Activated B cell treated with CpG ODN at 0.5 μM for 24 hours (primary cell): ENCODE results near the gene CRHR2. TPM values are rescaled to one million over a fixed set of nuclear protein-coding genes. Genes with fewer than 3 reads are reported as not detected.
A peak's percentile ranks its signal among the peaks of the same experiment; 100 is the strongest.

Experiments used
- ATAC-seq: fragments of 200-7000 bp; cut with Tn5 transposase; one replicate; pipeline ENCODE4 v1.10.0; 2021; ENCODE audit warnings: low read depth, mild to moderate bottlenecking, moderate library complexity
- CTCF ChIA-PET: fragments of 350-600 bp; sonication (Branson Sonifier 250); formaldehyde crosslinking; loops from one replicate; lab custom pipeline; 2021; ENCODE audit warnings: antibody characterized with exemption; lab: Charles Lee
- POLR2A ChIA-PET: fragments of 350-600 bp; sonication (Branson Sonifier 250); formaldehyde crosslinking; loops from one replicate; lab custom pipeline; 2021; ENCODE audit warnings: antibody characterized with exemption; lab: Charles Lee
- DNase-seq: peaks from one replicate; pipeline ENCODE4 v3.0.0; 2022
- H3K27ac Mint-ChIP-seq: one replicate; pipeline ENCODE4 v1.8.0; 2020; ENCODE audit warnings: mixed read lengths
- H3K27me3 Mint-ChIP-seq: one replicate; pipeline ENCODE4 v1.8.0; 2021; ENCODE audit warnings: mixed read lengths
- H3K36me3 Mint-ChIP-seq: one replicate; pipeline ENCODE4 v1.8.0; 2021; ENCODE audit warnings: low read depth, mixed read lengths
- H3K4me1 Mint-ChIP-seq: one replicate; pipeline ENCODE4 v1.8.0; 2021; ENCODE audit warnings: mixed read lengths
- H3K4me3 Mint-ChIP-seq: one replicate; pipeline ENCODE4 v1.8.0; 2020; ENCODE audit warnings: mild to moderate bottlenecking, mixed read lengths
- H3K9me3 Mint-ChIP-seq: one replicate; pipeline ENCODE4 v1.8.0; 2020; ENCODE audit warnings: mixed read lengths
- CTCF ChIP-seq: fragments of 200-600 bp; IDR thresholded peaks from one replicate; pipeline ENCODE4 v1.8.0; 2022; ENCODE audit warnings: antibody characterized with exemption, mild to moderate bottlenecking
- intact Hi-C: fragments of 100-400 bp; cut with micrococcal nuclease; formaldehyde crosslinking; loops from one replicate; pipeline ENCODE4 v1.15.1; 2024
- total RNA-seq: library from RNA; stranded (reverse); gene quantifications from 2 replicates; pipeline ENCODE4 v1.2.3, GENCODE V29; 2022

Gene CRHR2
- total RNA-seq, 1 donor from 2014 or later = not detected

GRCh38 chr7:30728591-30729100 is 46.4 kb upstream of the CRHR2 start:
- H3K36me3 Mint-ChIP-seq = no peaks in the 10 kb centered on the region
- CTCF ChIA-PET = interaction anchor here (1.5 kb wide), 1 partner anchor 10 kb away, joined by 3 read pairs; no protein-coding TSS in a partner anchor
- peaks cover 2% of the 10 kb centered on the region for H3K27me3 Mint-ChIP-seq
- DNase-seq (no peak), ATAC-seq (no peak)
- no peaks in the 10 kb centered on the region for H3K9me3 Mint-ChIP-seq
- intact Hi-C loops = no loop called here
- peaks cover 15% of the 10 kb centered on the region for H3K4me1 Mint-ChIP-seq
- TF ChIP-seq CTCF = no peak
- no peak overlapping the region for H3K4me3 Mint-ChIP-seq
- H3K27ac Mint-ChIP-seq = no peak overlapping the region
- POLR2A ChIA-PET = no interaction called here

GRCh38 chr7:30727061-30727945 is 45.0 kb upstream of the CRHR2 start:
- ATAC-seq (peak; percentile 80), DNase-seq (no peak)
- peak overlapping the region; percentile 31 for H3K27ac Mint-ChIP-seq
- H3K9me3 Mint-ChIP-seq = no peaks in the 10 kb centered on the region
- intact Hi-C loops = no loop called here
- H3K27me3 Mint-ChIP-seq = peaks cover 2% of the 10 kb centered on the region
- peaks cover 15% of the 10 kb centered on the region for H3K4me1 Mint-ChIP-seq
- ChIA-PET POLR2A (no interaction called here), CTCF (interaction anchor here (0.7 to 1.7 kb wide), 2 partner anchors 13 to 18 kb away, joined by 3 to 6 read pairs; no protein-coding TSS in a partner anchor)
- H3K36me3 Mint-ChIP-seq = no peaks in the 10 kb centered on the region
- peak overlapping the region; percentile 20 for H3K4me3 Mint-ChIP-seq
- no peak for TF ChIP-seq CTCF

- Mint-ChIP-seq H3K4me3 (peak overlapping the region; percentile 20), H3K27ac (peak overlapping the region; percentile 31), H3K36me3 (no peaks in the 10 kb centered on the region), H3K4me1 (peaks cover 15% of the 10 kb centered on the region), H3K27me3 (no peaks in the 10 kb centered on the region), H3K9me3 (no peaks in the 10 kb centered on the region)
- DNase-seq = no peak
- intact Hi-C loops = no loop called here
- ATAC-seq = no peak
- ChIA-PET POLR2A (no interaction called here), CTCF (interaction anchor here (0.7 to 1.7 kb wide), 2 partner anchors 13 to 18 kb away, joined by 3 to 6 read pairs; no protein-coding TSS in a partner anchor)
- no peak for TF ChIP-seq CTCF
Measured at GRCh38 chr7:30726296-30727006, 44.2 kb upstream of the CRHR2 start.

GRCh38 chr7:30723776-30724175 is 41.5 kb upstream of the CRHR2 start:
- Mint-ChIP-seq H3K27ac (no peak overlapping the region), H3K9me3 (peaks cover 9% of the 10 kb centered on the region), H3K36me3 (no peaks in the 10 kb centered on the region), H3K27me3 (no peaks in the 10 kb centered on the region), H3K4me1 (peaks cover 15% of the 10 kb centered on the region), H3K4me3 (no peak overlapping the region)
- CTCF ChIA-PET = no interaction called here
- POLR2A ChIA-PET = no interaction called here
- TF ChIP-seq CTCF = no peak
- DNase-seq = no peak
- no peak for ATAC-seq
- intact Hi-C loops = no loop called here

GRCh38 chr7:30722671-30723070 is 40.4 kb upstream of the CRHR2 start:
- no peak for DNase-seq
- CTCF ChIA-PET = no interaction called here
- Mint-ChIP-seq H3K4me3 (no peak overlapping the region), H3K27me3 (no peaks in the 10 kb centered on the region), H3K36me3 (no peaks in the 10 kb centered on the region), H3K4me1 (peaks cover 12% of the 10 kb centered on the region), H3K9me3 (peaks cover 18% of the 10 kb centered on the region), H3K27ac (no peak overlapping the region)
- TF ChIP-seq CTCF = no peak
- POLR2A ChIA-PET = no interaction called here
- intact Hi-C loops = no loop called here
- ATAC-seq = no peak
